WERI-Rb-1 (cell line): ENCODE measurements around the gene FRAS1.

Experiments used
- DNase-seq: peaks from one replicate; pipeline ENCODE4 v3.0.0-alpha.2; 2020
- H3K27ac ChIP-seq: fragments of 250-450 bp; sonication (Bioruptor Pico); 2 replicates; pipeline ENCODE4 v1.5.1; 2020; ENCODE audit warnings: mild to moderate bottlenecking, moderate library complexity
- H3K27me3 ChIP-seq: fragments of 250-450 bp; sonication (Bioruptor Pico); 2 replicates; pipeline ENCODE4 v1.5.1; 2021; ENCODE audit warnings: mild to moderate bottlenecking, low read depth, moderate library complexity; ENCODE audit not compliant: insufficient read depth, severe bottlenecking
- H3K36me3 ChIP-seq: fragments of 250-450 bp; sonication (Bioruptor Pico); 2 replicates; pipeline ENCODE4 v1.5.1; 2020; ENCODE audit warnings: mild to moderate bottlenecking, moderate library complexity
- H3K4me3 ChIP-seq: 2 replicates; pipeline ENCODE4 v1.5.1; 2011; ENCODE audit warnings: low read depth, mild to moderate bottlenecking, control low read depth, low read length
- H3K9me3 ChIP-seq: fragments of 250-450 bp; sonication (Bioruptor Pico); 2 replicates; pipeline ENCODE4 v1.5.1; 2021; ENCODE audit warnings: mild to moderate bottlenecking, moderate library complexity; ENCODE audit not compliant: severe bottlenecking
- CTCF ChIP-seq: IDR thresholded peaks from 2 replicates; pipeline ENCODE4 v1.5.1; 2011; ENCODE audit warnings: low read depth, mild to moderate bottlenecking, control low read depth, inconsistent platforms, low read length

The FRAS1 gene

DNA sequence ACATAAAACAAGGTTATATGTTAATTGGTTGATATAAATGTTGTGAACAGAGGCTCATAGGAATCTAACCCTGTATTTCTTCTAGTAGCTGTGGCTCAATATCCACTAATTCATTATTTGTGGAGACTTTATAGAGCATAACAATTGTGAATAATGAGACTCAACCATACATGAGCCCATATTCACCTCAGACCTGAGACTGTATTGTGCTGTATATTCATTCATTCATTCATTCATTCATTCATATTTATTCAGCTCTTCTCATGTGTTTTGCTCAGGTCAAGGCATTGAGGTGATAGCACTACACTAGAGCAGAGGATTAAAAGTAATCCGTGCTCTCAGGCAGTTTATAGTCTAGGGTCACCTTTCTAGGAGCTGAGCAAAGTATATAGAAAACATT, 470.0 kb downstream of the FRAS1 start:
- Histone ChIP-seq H3K36me3 (no peaks in the 10 kb centered on the region), H3K4me3 (no peak overlapping the region), H3K9me3 (no peaks in the 10 kb centered on the region), H3K27ac (no peak overlapping the region), H3K27me3 (no peaks in the 10 kb centered on the region)
- no peak for TF ChIP-seq CTCF
- no peak for DNase-seq

DNA sequence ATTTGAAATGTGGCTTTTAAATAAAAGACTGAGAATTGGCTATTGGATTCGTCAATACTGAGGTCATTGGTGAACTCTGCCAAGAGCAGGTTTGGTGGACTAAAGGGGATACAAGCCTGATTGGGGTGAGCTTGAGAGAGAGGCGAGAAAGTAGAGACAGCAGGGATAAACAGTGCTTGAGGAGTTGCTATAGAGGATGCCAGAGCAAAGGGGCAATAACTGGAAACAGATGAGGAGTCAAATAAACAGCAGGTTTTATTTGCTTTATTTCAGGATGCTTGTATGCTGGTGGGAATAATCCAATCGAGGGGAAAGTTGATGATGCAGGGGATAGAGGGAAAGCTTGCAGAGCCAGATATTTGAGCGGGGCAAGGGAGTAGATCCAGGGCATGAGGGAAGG, 470.4 kb downstream of the FRAS1 start:
- Histone ChIP-seq H3K27ac (no peak overlapping the region), H3K9me3 (no peaks in the 10 kb centered on the region), H3K36me3 (no peaks in the 10 kb centered on the region)

DNA sequence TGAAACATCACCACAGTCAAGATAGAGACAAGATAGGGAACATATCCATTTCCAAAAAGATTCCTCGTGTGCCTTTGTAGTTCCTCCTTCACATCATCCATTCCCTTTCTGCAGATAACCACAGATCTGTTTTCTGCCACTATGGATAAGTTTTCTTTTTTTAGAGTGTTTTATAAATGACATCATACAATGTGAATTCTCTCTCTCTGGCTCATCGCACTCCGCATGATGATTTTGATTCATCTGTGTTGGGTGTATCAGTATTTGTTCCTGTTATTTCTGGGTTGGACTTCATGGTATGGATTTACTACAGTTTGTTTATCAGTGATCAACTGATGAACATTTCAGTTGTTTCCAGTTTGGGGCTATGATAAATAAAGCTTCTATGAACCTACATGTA, 471.2 kb downstream of the FRAS1 start:
- no peaks in the 10 kb centered on the region for H3K36me3 ChIP-seq
- no peak overlapping the region for H3K4me3 ChIP-seq
- no peak for TF ChIP-seq CTCF
- H3K9me3 ChIP-seq = no peaks in the 10 kb centered on the region
- no peaks in the 10 kb centered on the region for H3K27me3 ChIP-seq
- DNase-seq = no peak
- H3K27ac ChIP-seq = no peak overlapping the region

More for the DNA sequence above, 470.4 kb downstream of the FRAS1 start:
- H3K27me3 ChIP-seq = no peaks in the 10 kb centered on the region
- no peak overlapping the region for H3K4me3 ChIP-seq
- no peak for DNase-seq
- TF ChIP-seq CTCF = no peak

- Histone ChIP-seq H3K9me3 (no peaks in the 10 kb centered on the region), H3K27ac (no peak overlapping the region), H3K4me3 (no peak overlapping the region), H3K36me3 (no peaks in the 10 kb centered on the region), H3K27me3 (no peaks in the 10 kb centered on the region)
- no peak for DNase-seq
- no peak for TF ChIP-seq CTCF
Measured at GRCh38 chr4:78529569-78530209, 472.6 kb downstream of the FRAS1 start.

DNA sequence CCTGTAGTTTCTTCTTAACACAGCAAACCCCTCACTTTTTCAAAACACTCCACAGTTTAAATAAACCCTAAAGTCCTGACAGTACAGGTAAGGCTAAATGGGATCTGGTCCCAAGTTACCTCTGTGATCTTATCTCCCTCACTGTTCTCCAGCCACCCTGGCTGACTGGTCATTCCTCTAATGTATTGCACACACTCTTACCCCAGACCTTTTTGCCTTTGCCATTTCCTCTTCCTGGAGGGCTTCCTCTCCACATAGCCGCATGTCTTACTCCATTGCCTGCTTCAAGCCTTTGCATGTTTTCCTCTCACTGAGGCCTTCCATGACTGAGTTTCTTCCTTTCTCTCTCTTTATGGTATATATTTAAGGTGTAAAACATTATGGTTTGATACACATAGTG, 474.9 kb downstream of the FRAS1 start:
- Histone ChIP-seq H3K4me3 (no peak overlapping the region), H3K27me3 (no peaks in the 10 kb centered on the region), H3K9me3 (no peaks in the 10 kb centered on the region), H3K27ac (no peak overlapping the region), H3K36me3 (no peaks in the 10 kb centered on the region)
- TF ChIP-seq CTCF = no peak
- DNase-seq = no peak

DNA sequence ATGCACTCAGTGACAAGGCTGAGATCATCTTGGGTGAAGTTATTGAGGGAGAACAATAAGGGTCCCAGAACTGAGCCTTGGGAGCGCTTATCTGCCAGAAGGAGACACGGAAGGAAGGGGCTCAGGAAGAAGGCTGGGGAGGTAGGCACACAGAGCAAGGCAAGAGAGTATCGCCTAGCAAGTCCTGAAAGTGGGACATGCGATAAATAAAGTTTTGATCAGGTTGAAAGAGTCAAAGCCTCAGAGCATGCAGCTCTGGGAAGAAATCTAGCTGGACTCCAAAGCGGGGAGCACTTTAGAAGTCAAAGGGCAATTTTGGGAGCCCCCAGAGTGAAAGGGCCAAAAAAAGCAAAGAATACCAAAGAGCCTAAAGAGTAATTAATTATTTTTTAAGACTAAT, 476.7 kb downstream of the FRAS1 start:
- no peak for TF ChIP-seq CTCF
- Histone ChIP-seq H3K36me3 (no peaks in the 10 kb centered on the region), H3K9me3 (no peaks in the 10 kb centered on the region), H3K4me3 (no peak overlapping the region), H3K27me3 (no peaks in the 10 kb centered on the region), H3K27ac (no peak overlapping the region)
- DNase-seq = no peak
